H1 (cell line): ENCODE measurements around the gene SNX15.

Source experiments
- BRCA1 ChIP-seq: IDR thresholded peaks from 2 replicates; pipeline ENCODE4 v1.6.1; 2012; ENCODE audit warnings: low read depth, low read length, improper control_type of control experiment
- CEBPB ChIP-seq: IDR thresholded peaks from 2 replicates; pipeline ENCODE4 v1.6.1; 2012; ENCODE audit warnings: low read depth, low read length
- MAX ChIP-seq: IDR thresholded peaks from 2 replicates; pipeline ENCODE4 v1.6.1; 2012; ENCODE audit warnings: inconsistent platforms
- POLR2A ChIP-seq, 2 experiments: IDR thresholded peaks; 1 replicate in 1 of 2; 2 replicates in 1 of 2; pipeline ENCODE4 v1.6.1; 2011; ENCODE audit warnings: low read depth in 2 of 2, low read length in 2 of 2, mild to moderate bottlenecking in 2 of 2; ENCODE audit errors: control extremely low read depth in 1 of 2
- USF2 ChIP-seq: IDR thresholded peaks from 2 replicates; pipeline ENCODE4 v1.6.1; 2011; ENCODE audit warnings: low read length, improper control_type of control experiment

GRCh38 chr11:65072631-65072966, 45.4 kb downstream of the SNX15 start:
- TF ChIP-seq MAX (no peak), POLR2A (IDR thresholded peaks at IDR 0.05; ENCODE audit: control extremely low read depth in 1 of 2, low read depth in 2 of 2, low read length in 2 of 2) (no peak), USF2 (no peak), CEBPB (no peak), BRCA1 (no peak)
